GM21381 (cell line): ENCODE results near the gene GPC6.

ENCODE experiments used
- ATAC-seq: cut with Tn5 transposase; IDR thresholded peaks from one replicate; pipeline ENCODE4 v1.9.1; 2021; ENCODE audit warnings: mild to moderate bottlenecking, moderate library complexity; ENCODE audit not compliant: unreplicated experiment

The GPC6 gene

DNA sequence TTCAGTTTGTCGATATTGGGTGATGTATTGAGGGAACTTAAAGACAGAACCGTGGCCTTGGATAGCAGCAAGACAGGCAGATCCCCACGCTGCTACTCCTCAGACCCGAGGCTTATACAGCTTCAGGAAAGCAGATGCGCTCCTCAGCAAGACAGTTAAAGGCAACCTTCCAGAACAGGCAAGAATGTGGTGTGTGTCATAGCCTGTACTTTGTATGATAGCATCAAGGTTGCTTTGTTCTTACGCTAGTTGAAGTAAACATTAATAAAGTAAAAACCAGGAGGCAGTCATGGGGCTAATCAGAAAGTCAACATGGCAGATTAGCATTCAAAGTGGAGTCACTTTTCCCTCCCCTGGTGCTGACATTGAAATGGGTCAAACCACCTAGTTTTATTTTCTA, 779.7 kb downstream of the GPC6 start:
- no peak for ATAC-seq

DNA sequence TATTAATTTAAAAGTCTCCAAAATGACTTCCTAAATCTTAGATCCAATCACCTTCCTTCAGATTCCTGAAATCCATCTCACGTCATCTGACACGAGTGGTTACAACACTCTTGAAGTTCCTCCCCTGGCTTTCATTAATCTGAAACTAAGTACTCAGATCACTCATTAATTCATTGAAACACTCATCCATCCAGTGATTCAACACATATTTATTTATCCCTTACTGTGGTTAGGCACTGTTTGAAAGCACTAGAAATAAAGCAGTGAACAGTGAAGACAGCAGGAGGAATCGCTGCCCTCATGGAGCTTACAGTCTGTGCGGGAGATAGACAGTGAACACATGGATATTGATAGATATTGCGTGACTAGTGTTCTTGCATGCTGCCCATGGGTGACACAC, 780.5 kb downstream of the GPC6 start:
- ATAC-seq: no peak

DNA sequence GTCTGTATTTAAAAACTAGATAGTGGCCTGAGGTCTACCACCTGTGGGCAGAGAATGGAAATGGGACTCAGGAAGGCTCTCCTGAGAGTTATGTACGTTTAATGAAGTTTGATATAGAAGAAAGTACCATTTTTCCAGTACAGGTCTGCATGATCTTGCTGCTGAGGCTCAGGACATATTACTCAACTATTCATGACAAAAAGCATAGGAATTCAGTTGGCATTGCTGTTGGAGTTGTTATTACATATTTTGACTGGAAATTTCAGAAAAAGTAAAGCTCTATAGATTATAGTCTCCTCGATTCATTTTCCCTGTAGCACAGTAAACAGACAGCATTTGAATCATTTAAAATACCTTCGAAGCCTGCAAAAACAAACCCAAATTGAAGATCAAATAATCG, 783.1 kb downstream of the GPC6 start:
- no peak for ATAC-seq

DNA sequence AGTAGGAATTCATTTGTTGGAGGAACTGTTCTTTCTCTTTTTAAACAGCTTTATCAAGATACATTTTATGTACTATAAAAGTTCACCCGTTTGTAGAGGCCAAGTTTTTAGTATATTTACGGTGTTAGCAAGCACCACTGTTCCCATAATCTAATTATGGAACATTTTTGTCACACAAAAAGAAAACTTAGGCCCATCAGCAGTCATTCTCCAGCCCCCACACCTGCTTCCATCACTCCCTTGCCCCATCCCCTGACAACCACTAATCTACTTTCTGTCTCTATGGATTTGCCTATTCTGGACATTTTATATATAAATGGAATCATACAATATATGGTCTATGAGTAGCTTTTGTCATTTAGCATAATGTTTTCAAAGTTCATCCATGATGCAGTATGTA, 787.9 kb downstream of the GPC6 start:
- ATAC-seq: no peak

DNA sequence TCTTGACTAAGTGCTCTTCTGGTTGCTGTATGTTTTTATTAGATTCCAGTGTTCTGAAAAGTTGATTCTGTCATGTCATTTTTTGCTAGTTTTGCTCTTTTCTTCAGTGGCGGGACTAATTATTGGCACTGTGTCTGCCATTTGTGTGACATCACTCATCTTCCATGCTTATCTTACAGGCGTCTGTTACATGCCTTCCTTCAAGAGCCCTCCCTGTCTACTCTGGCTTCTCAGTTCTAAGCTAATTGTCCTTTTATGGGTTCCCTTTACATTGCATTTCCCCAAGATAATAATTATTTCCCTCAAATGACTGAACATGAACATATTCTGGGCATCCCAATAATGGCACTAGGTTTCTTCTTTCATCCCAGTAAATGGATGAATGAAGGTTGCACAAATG, 793.8 kb downstream of the GPC6 start:
- ATAC-seq: no peak

DNA sequence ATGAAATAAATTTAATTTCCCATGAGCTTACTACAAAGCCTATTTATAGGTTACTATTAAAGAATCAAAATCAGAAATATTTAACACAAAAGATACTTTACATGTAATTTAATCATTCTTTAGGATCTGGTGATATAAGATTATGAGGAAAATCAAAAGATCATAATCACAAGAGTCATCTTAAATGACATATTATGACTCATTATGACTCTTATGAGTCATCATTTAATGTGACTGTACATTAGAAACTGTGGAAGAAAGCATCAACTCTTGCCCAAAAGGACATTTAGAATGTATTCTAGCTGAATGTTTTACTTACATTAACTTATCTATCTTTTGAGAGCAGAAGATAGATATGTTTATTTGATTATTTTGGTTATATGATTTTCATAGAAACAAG, 794.2 kb downstream of the GPC6 start:
- no peak for ATAC-seq

DNA sequence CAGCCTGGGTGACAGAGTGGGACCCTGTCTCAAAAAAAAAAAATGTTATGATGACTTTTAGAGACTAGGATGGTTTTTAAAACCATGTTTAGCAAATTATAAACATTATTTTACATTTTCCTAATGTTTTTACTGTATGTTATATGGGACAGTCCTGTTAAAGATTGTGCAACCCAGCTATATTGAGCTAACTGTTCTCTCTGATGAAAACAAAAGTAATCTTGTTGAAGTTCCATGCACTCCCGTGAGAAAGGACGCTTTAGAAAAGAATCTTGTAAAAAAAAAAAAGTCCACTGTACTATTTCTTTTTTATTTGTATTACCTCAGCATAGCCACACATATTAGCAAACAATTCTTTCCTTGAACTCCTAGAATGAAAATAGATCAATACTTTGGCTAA, 801.6 kb downstream of the GPC6 start:
- ATAC-seq: no peak

DNA sequence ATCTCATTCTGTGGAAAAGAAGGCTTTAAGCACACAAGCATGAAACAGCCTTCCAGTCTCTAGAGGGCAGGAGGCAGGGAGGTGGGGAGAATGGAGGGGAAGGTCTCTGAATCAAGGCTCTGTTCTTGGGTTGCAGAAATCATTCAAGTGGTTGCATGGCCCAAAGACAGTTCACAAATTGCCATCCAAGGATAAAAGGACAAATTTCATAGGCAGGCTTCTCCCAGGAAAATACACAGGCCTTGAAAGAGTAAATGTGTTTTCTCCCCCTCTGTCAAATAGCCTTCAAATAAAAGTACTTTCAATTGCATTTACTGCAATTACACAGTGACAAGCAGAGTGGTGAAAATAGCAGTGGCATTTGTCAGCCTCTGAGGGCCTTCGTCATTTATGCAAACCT, 802.0 kb downstream of the GPC6 start:
- ATAC-seq: no peak

DNA sequence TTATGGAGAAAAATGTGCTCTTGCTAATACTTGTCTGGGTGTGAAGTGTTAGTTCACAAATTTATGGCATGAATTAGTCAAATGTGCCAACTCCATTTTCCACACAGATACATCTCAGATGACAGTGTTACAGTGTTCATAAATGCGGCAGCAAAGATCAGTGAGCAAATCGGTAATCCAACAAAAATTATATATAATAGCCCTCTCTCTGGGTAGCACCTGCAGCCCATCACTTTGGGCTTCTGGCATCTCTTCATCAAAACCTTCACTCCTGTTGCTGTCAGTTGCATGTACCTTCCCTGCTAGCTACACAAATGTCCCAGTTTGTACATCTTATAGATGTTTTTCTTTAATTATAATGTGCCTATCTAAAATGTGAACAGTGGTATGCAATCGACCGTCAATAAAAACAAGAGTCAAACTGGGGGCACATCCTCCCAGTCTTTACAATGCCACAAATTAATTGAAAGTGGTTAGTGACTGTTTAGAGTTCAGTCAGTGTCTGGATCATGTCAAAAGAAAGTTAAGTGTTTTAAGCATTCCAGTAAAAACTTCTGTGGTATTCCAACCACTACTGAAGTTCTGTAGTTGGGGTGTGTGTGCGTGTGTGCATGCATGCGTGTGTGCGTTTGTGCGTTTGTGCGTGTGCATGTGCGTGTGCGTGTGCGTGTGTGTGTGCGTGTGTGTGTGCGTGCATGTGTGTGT, 804.0 kb downstream of the GPC6 start:
- no peak for ATAC-seq

DNA sequence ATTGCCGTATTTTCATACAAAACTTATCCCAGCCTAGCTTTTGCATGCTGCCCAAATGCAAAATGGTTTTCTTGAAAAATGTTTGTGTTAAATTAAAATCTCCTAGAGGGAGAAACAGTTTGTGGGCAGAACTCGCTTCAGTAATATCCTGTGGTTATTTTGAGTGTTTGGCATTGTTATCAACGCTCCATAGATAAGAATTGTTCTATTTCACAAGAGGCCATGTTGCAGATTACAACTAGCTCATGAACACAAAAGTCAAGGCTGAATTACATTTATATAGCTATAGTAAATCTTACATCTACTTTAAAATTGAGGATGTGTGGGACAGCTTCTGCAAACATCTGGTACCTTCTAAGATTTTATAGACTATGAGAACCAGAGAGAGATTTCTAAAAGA, 805.0 kb downstream of the GPC6 start:
- ATAC-seq: no peak

DNA sequence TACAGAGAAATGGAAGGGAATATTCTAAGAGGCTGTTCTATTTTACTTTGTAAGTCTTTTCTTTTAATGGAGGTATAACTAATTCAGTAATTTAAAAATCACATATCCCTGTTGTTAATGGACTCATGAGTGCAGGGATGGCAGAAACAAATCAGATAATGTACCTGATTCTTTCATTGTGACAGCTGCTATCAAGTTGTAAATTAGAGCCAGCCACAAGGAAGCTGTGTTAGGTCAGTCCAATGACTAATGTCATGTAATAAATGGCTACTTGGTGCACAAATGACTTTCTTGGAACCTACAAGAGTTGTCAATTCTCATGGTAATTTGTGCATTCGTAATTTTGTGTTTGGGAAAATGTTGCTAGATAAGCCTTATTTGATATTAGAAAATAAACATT, 806.5 kb downstream of the GPC6 start:
- no peak for ATAC-seq

DNA sequence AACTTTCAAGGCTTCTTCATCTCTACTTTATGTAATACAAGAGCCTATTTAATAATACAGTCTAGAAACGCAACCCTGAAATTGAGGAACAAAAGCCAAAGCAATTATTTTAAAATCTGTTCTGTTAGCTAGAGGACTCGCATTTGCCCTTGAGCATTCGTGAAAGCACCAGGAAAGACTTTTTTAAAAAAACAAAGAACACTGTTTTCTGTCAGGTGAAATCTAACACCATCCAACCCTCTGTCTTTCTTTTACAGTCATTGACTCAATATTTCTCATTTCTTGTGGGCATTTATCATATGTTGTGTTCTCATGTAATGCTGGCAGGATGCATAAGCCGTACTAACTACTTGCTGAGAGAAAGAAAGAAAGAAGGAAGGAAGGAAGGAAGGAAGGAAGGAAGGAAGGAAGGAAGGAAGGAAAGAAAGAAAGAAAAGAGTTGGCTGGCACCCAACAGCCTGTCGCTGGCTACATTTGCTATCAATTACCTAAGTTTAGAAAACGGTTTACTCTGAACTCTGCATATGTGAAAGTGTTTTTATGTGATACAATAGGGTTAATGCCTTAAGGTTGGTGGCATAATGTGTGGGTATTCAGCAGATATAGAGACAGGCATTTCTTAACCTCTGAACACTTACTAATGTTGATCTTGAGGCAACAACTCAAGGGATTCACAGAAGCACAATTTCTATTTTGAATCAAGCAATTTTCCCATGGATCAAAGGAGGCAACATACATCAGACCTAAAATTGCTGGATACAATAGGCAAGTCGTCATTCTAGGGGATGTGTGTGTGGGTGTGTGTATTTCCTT, 807.4 kb downstream of the GPC6 start:
- ATAC-seq: no peak

DNA sequence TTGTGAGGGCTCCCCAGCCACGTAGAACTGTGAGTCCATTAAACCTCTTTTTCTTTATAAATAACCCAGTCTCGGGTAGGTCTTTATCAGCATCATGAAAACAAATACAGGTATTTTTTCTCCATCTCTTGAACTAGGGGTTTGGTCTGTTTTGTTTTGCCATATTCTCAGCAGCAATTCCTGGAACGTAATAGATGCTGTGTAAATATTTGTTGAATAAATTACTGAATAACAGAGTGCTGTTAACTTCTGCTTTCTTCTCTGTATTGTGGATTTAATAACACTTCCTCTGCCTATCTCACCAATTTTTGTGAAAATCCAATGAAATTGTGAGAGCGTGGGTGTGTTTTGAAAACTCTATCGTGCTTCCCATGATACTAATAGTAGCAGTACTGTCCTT, 823.4 kb downstream of the GPC6 start:
- ATAC-seq: no peak

DNA sequence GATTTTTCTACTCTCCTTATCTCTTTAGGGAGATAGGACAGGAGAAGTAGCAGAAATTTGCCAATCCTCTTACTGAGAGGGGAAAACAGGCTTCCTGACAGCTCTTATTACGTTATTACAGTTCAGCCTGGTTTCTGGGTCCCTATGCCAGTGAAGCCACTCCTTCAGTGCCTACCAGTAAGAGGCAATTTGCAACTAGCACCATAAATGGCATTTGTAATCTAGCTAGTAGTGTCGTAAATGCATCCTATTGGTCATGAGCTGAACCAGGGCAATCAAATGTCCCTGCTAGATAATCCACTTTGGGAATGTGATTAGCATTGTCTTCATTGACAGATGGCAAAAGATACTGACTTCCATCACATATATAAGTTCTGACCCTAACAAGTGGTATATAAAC, 824.1 kb downstream of the GPC6 start:
- no peak for ATAC-seq

DNA sequence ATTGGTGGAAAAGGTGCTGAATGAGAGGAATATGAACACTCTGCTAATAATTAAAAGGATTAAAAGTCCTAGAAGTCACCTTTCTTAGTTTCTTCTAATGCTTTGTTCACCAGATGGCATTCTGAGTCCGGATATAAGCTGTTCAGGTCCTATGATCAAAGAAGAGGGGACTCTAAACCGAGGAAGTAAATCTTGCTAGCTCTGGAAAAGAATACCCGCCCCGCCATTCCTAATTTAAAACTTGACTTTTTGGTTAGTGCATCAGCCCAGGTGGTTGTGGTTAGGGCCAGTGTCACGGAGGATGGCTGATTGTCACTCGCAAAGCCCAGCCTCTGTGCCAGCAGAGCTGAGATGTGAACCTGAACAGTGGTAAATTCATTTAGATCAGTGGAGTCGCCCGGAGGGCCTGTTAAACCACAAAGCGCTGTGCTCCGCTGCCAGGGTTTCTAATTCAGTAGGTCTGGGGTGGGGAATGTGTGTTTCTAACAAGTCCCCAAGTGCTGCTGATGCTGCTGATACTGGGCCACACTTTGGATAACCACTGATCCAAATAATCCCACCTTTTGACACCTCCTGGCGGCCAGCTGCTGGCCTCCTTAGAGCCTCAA, 827.5 kb downstream of the GPC6 start:
- no peak for ATAC-seq

DNA sequence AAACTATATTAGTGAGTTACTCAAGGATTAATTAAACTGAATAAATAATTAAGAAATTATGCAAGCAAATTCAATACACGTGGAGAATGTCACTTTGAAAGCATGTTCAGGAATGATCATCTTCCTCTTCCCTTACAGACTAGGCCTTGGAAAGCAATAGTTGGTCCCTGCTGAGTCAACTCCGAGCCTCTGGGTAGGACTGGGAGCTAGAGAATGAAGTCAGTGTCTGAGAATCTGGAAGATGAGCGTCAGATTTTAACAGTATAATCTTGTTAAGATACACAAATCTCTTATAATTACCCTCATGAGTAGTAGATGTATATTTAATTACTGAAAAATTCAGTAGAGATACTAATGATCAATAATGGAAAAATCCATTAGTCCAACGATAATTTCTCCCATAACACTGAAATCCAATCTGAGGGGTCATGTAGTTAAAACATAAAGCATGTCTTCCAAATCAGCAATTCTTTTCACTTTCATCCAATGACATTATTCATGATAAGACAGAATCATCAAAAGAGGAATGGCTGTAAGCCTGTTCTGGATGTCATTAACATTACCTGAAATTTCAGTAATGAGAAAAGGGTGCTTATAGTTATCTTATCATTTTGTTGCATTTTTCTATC, 829.9 kb downstream of the GPC6 start:
- no peak for ATAC-seq

DNA sequence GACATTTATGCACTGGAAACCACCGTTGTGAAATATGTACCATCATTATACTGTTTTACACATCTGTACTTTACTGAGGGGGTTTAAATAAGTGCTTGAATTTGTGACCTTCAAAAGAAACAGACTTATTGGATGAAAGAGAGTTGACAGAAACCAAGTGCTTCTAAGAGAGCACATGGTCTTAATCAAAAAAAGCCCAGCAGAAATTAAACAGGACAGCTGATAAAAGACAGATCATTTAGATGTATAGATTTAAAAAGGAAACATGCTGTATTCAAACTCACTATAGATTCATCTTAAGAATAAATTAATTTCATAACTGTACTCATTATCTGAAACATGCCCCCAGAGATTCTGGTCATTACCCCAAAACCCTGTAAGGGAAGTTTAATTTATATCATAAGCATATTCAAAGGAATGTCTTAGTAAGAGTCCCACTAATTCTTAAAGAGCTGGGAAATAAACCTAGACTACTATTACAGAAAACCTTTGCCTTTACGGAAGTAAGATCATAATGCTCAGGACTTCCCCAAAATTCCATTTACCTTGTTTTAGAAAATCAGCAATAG, 831.1 kb downstream of the GPC6 start:
- ATAC-seq: no peak

DNA sequence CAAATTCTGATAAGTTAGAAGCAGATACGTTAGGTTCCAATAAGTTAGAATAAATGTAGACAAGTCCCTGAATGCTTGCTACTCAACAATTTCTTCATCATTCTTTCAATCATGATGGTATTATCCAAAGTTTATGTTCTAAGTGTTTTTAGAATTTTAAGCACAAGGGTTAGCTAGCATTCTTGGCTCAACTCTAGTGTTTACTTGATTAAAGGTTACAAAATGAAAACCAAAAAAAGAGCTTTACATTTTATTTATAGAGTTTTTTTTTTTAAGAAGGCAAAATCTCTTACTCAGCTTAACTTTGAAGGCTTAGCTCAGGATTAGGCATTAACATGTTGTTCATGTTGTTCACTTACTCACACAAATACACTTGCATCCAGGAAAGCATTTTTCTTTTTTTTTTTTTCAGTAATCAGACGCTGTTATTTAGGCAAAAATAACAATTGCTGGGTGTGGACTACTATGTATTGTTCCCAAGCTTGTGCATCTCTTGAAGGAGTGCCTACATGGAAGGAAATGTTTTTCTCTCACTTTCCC, 832.3 kb downstream of the GPC6 start:
- ATAC-seq: no peak

DNA sequence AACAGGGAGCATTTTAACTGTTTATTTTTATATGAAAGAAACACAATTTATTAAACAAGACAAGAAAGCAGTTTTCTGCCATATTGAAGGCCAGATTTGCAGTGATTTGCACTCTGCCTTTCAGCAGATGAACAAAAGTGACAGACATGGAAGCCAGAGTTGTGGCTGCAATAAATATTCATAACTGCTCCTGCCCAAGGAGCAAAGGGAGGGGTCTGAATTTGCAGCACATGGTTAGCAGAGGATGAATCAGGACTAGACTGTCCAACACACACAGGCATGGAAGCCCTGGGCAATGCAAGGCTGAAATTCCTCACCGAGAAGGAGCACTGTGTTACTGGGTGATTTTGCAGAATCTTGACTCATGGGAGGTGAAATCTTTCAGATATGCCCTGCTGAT, 834.7 kb downstream of the GPC6 start:
- ATAC-seq: no peak

DNA sequence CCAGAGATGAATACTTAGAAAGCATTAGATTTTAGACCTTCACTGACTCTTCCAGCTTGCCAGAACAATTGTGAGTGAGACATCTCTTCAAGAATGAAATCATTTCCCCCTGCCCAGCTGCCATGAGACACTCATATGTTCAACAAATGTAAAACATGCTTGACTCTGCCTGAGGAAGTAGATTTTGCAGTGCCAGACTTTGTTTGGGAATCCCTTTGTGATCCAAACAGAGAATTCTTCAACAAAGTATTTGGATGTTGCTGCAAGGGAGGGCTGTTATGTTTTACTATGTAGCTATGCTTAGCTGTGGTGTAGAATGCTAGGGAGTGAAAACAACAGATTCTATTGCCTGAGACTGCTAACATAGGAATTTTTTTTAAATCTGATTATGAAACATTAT, 836.5 kb downstream of the GPC6 start:
- ATAC-seq: no peak

DNA sequence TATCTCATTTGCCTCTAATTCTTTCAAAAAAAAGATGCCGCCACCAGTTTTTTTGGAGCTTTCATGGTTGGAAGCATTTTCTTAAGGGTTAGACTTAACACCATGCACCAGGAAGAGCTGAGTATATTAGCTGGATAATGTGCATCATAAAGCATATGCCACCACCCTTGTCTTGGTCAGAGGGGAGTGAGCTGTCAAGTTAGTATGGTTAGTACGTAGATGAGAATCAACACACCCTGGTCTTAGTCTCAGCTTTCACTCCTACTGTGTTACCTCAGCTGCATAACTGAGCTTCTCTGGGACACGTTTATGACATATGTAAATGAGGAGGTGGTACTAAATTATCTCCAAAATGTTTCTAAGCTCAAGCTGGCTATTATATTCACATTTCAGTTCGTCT, 837.2 kb downstream of the GPC6 start:
- no peak for ATAC-seq
